GM21528 (cell line): Measurements from ENCODE around the gene ATP6V0D1.

Source experiments
- ATAC-seq: cut with Tn5 transposase; IDR thresholded peaks from one replicate; pipeline ENCODE4 v1.9.1; 2021; ENCODE audit warnings: mild to moderate bottlenecking, moderate library complexity; ENCODE audit not compliant: unreplicated experiment, low FRiP score

Gene ATP6V0D1

GRCh38 chr16:67463691-67464090 is 17.3 kb downstream of the ATP6V0D1 start:
- no peak for ATAC-seq

- ATAC-seq = no peak
Measured at GRCh38 chr16:67463059-67463458, 17.9 kb downstream of the ATP6V0D1 start.

GRCh38 chr16:67462279-67462655 is 18.7 kb downstream of the ATP6V0D1 start:
- ATAC-seq = no peak

- ATAC-seq = no peak
Measured at GRCh38 chr16:67461600-67462278, 19.2 kb downstream of the ATP6V0D1 start.

- no peak for ATAC-seq
Measured at GRCh38 chr16:67460961-67461360, 20.0 kb downstream of the ATP6V0D1 start.

GRCh38 chr16:67460168-67460567 is 20.8 kb downstream of the ATP6V0D1 start:
- no peak for ATAC-seq

GRCh38 chr16:67459861-67460150 is 21.2 kb downstream of the ATP6V0D1 start:
- no peak for ATAC-seq

- ATAC-seq = no peak
Measured at GRCh38 chr16:67459066-67459860, 21.7 kb downstream of the ATP6V0D1 start.

- no peak for ATAC-seq
Measured at GRCh38 chr16:67458121-67458641, 22.8 kb downstream of the ATP6V0D1 start.

GRCh38 chr16:67457611-67458010 is 23.3 kb downstream of the ATP6V0D1 start:
- ATAC-seq = no peak

- no peak for ATAC-seq
Measured at GRCh38 chr16:67456391-67457081, 24.4 kb downstream of the ATP6V0D1 start.

- no peak for ATAC-seq
Measured at GRCh38 chr16:67454852-67455251, 26.1 kb downstream of the ATP6V0D1 start.

GRCh38 chr16:67454104-67454503 is 26.9 kb downstream of the ATP6V0D1 start:
- ATAC-seq = no peak

GRCh38 chr16:67451704-67452435 is 29.1 kb downstream of the ATP6V0D1 start:
- no peak for ATAC-seq

GRCh38 chr16:67451061-67451703 is 29.8 kb downstream of the ATP6V0D1 start:
- ATAC-seq = no peak

- no peak for ATAC-seq
Measured at GRCh38 chr16:67449739-67450138, 31.2 kb downstream of the ATP6V0D1 start.

- ATAC-seq = no peak
Measured at GRCh38 chr16:67449336-67449735, 31.6 kb downstream of the ATP6V0D1 start.

- no peak for ATAC-seq
Measured at GRCh38 chr16:67448580-67448979, 32.4 kb downstream of the ATP6V0D1 start.

- no peak for ATAC-seq
Measured at GRCh38 chr16:67447508-67448076, 33.4 kb downstream of the ATP6V0D1 start.

- no peak for ATAC-seq
Measured at GRCh38 chr16:67446968-67447507, 33.9 kb downstream of the ATP6V0D1 start.
